ENCODE measurements around the gene TTF1.

The TTF1 gene

GRCh38 chr9:132354637-132355355 lies 51.8 kb downstream of the TTF1 start, which contains the start of gene SETX:
Gene SETX, minus strand, starts transcription at chr9:132354986. Its CDS starts 5,558 bp downstream, at chr9:132349428.
- DNase-seq (ENCODE audit: low read depth), result peak; percentile 86
- no peak for TF ChIP-seq CTCF (IDR thresholded peaks at IDR 0.05; ENCODE audit: low read depth, low read length, missing control alignments)
- peak within 1 kb of the TSS; percentile 98 for H3K4me3 ChIP-seq (ENCODE audit: low read depth, low read length)

GRCh38 chr9:132351404-132352045 lies 55.1 kb downstream of the TTF1 start:
- no peak for DNase-seq (ENCODE audit: low read depth)
- no peak for TF ChIP-seq CTCF (IDR thresholded peaks at IDR 0.05; ENCODE audit: low read depth, low read length, missing control alignments)
- H3K4me3 ChIP-seq (ENCODE audit: low read depth, low read length), result peak overlapping the region; percentile 98

- no peak for TF ChIP-seq CTCF (IDR thresholded peaks at IDR 0.05; ENCODE audit: low read depth, low read length, missing control alignments)
- DNase-seq (ENCODE audit: low read depth), result peak; percentile 75
- peak overlapping the region; percentile 98 for H3K4me3 ChIP-seq (ENCODE audit: low read depth, low read length)
Observed at GRCh38 chr9:132350861-132351315, 55.8 kb downstream of the TTF1 start.

GRCh38 chr9:132348676-132349075 lies 58.0 kb downstream of the TTF1 start:
- TF ChIP-seq CTCF (IDR thresholded peaks at IDR 0.05; ENCODE audit: low read depth, low read length, missing control alignments), result no peak

GRCh38 chr9:132346177-132346576 lies 60.5 kb downstream of the TTF1 start:
- no peak for TF ChIP-seq CTCF (IDR thresholded peaks at IDR 0.05; ENCODE audit: low read depth, low read length, missing control alignments)
- H3K4me3 ChIP-seq (ENCODE audit: low read depth, low read length), result no peak overlapping the region
- DNase-seq (ENCODE audit: low read depth), result no peak

More at GRCh38 chr9:132348676-132349075, 58.0 kb downstream of the TTF1 start:
- H3K4me3 ChIP-seq (ENCODE audit: low read depth, low read length), result no peak overlapping the region
- no peak for DNase-seq (ENCODE audit: low read depth)

- no peak for TF ChIP-seq CTCF (IDR thresholded peaks at IDR 0.05; ENCODE audit: low read depth, low read length, missing control alignments)
- no peak for DNase-seq (ENCODE audit: low read depth)
- no peak overlapping the region for H3K4me3 ChIP-seq (ENCODE audit: low read depth, low read length)
Observed at GRCh38 chr9:132341177-132341840, 65.3 kb downstream of the TTF1 start.
